Activated naive CD8-positive, alpha-beta T cell treated with anti-CD3 and anti-CD28 coated beads, Interleukin-2, amount 10 ng/mL, durations not matched to agents 7 days and 5 days (primary cell): Measurements from ENCODE around the gene SGCA. TPM values are rescaled to one million over a fixed set of nuclear protein-coding genes. Genes with fewer than 3 reads are reported as not detected.
A peak's percentile ranks its signal among the peaks of the same experiment; 100 is the strongest.

Experiments used
- ATAC-seq: fragments of 150-1000 bp; cut with Tn5 transposase; one replicate; pipeline ENCODE4 v1.10.0; 2021; ENCODE audit warnings: low read depth, moderate library complexity
- POLR2A ChIA-PET: fragments of 350-600 bp; sonication (Branson Sonifier 250); formaldehyde crosslinking; loops from one replicate; lab custom pipeline; 2021; ENCODE audit warnings: antibody characterized with exemption; lab: Charles Lee
- DNase-seq: peaks from one replicate; pipeline ENCODE4 v3.0.0; 2021
- H3K27ac Mint-ChIP-seq: one replicate; pipeline ENCODE4 v1.8.0; 2022; ENCODE audit warnings: mild to moderate bottlenecking, mixed read lengths
- H3K27me3 Mint-ChIP-seq: one replicate; pipeline ENCODE4 v1.8.0; 2022; ENCODE audit warnings: mild to moderate bottlenecking, moderate library complexity, mixed read lengths
- H3K36me3 Mint-ChIP-seq: one replicate; pipeline ENCODE4 v1.8.0; 2021; ENCODE audit warnings: mild to moderate bottlenecking, mixed read lengths
- H3K4me1 Mint-ChIP-seq: one replicate; pipeline ENCODE4 v1.8.0; 2021; ENCODE audit warnings: mixed read lengths
- H3K4me3 Mint-ChIP-seq: one replicate; pipeline ENCODE4 v1.8.0; 2022; ENCODE audit warnings: mild to moderate bottlenecking, moderate library complexity, mixed read lengths
- H3K9me3 Mint-ChIP-seq: one replicate; pipeline ENCODE4 v1.8.0; 2021; ENCODE audit warnings: mixed read lengths
- total RNA-seq, 2 experiments: library from RNA; stranded (reverse); gene quantifications; one replicate each; pipeline ENCODE4 v1.2.3, GENCODE V29; 2021

The SGCA gene
- total RNA-seq, 2 experiments from 2014 or later: not detected

GRCh38 chr17:50177983-50178834 is 12.4 kb downstream of the SGCA start:
- H3K27ac Mint-ChIP-seq: peak overlapping the region; percentile 6
- H3K9me3 Mint-ChIP-seq: no peaks in the 10 kb centered on the region
- H3K4me1 Mint-ChIP-seq: peaks cover 18% of the 10 kb centered on the region
- DNase-seq (peak; percentile 53), ATAC-seq (peak; percentile 84)
- POLR2A ChIA-PET: interaction anchor here (1.2 kb wide), 1 partner anchor 18 kb away, joined by 4 read pairs; no protein-coding TSS in a partner anchor
- H3K27me3 Mint-ChIP-seq: peaks cover 2% of the 10 kb centered on the region
- no peaks in the 10 kb centered on the region for H3K36me3 Mint-ChIP-seq
- peak overlapping the region; percentile 28 for H3K4me3 Mint-ChIP-seq

- Mint-ChIP-seq H3K36me3 (no peaks in the 10 kb centered on the region), H3K9me3 (no peaks in the 10 kb centered on the region), H3K27me3 (peaks cover 2% of the 10 kb centered on the region), H3K4me1 (peaks cover 28% of the 10 kb centered on the region), H3K4me3 (no peak overlapping the region), H3K27ac (peak overlapping the region; percentile 47)
- DNase-seq (no peak), ATAC-seq (no peak)
- POLR2A ChIA-PET: no interaction called here
These were observed 14.3 kb downstream of the SGCA start for GRCh38 chr17:50180111-50180510.

GRCh38 chr17:50180620-50181019 is 14.8 kb downstream of the SGCA start:
- H3K36me3 Mint-ChIP-seq: no peaks in the 10 kb centered on the region
- no peak overlapping the region for H3K4me3 Mint-ChIP-seq
- ATAC-seq: no peak
- no peak for DNase-seq
- no peaks in the 10 kb centered on the region for H3K9me3 Mint-ChIP-seq
- peaks cover 2% of the 10 kb centered on the region for H3K27me3 Mint-ChIP-seq
- H3K4me1 Mint-ChIP-seq: peaks cover 28% of the 10 kb centered on the region
- POLR2A ChIA-PET: no interaction called here
- H3K27ac Mint-ChIP-seq: no peak overlapping the region

GRCh38 chr17:50181144-50181543 is 15.3 kb downstream of the SGCA start:
- POLR2A ChIA-PET: no interaction called here
- Mint-ChIP-seq H3K4me3 (no peak overlapping the region), H3K9me3 (no peaks in the 10 kb centered on the region), H3K4me1 (peaks cover 28% of the 10 kb centered on the region), H3K36me3 (no peaks in the 10 kb centered on the region), H3K27ac (no peak overlapping the region), H3K27me3 (peaks cover 2% of the 10 kb centered on the region)
- no peak for DNase-seq
- ATAC-seq: no peak

- Mint-ChIP-seq H3K27ac (peak overlapping the region; percentile 26), H3K27me3 (peaks cover 2% of the 10 kb centered on the region), H3K4me1 (peaks cover 28% of the 10 kb centered on the region), H3K36me3 (no peaks in the 10 kb centered on the region), H3K9me3 (no peaks in the 10 kb centered on the region), H3K4me3 (no peak overlapping the region)
- DNase-seq (no peak), ATAC-seq (no peak)
- POLR2A ChIA-PET: no interaction called here
These were observed 16.1 kb downstream of the SGCA start for GRCh38 chr17:50181591-50182560.

- peak overlapping the region; percentile 69 for H3K27ac Mint-ChIP-seq
- POLR2A ChIA-PET: no interaction called here
- H3K27me3 Mint-ChIP-seq: peaks cover 2% of the 10 kb centered on the region
- H3K4me3 Mint-ChIP-seq: no peak overlapping the region
- H3K9me3 Mint-ChIP-seq: no peaks in the 10 kb centered on the region
- peaks cover 28% of the 10 kb centered on the region for H3K4me1 Mint-ChIP-seq
- DNase-seq (no peak), ATAC-seq (no peak)
- H3K36me3 Mint-ChIP-seq: no peaks in the 10 kb centered on the region
These were observed 17.1 kb downstream of the SGCA start for GRCh38 chr17:50182783-50183420.

GRCh38 chr17:50183421-50183994 is 17.7 kb downstream of the SGCA start:
- no peaks in the 10 kb centered on the region for H3K36me3 Mint-ChIP-seq
- H3K9me3 Mint-ChIP-seq: no peaks in the 10 kb centered on the region
- no peak for DNase-seq
- H3K4me3 Mint-ChIP-seq: peak overlapping the region; percentile 62
- POLR2A ChIA-PET: no interaction called here
- H3K27me3 Mint-ChIP-seq: peaks cover 2% of the 10 kb centered on the region
- H3K4me1 Mint-ChIP-seq: peaks cover 22% of the 10 kb centered on the region
- peak; percentile 46 for ATAC-seq
- H3K27ac Mint-ChIP-seq: peak overlapping the region; percentile 88

- Mint-ChIP-seq H3K27me3 (peaks cover 2% of the 10 kb centered on the region), H3K27ac (peak overlapping the region; percentile 88), H3K36me3 (no peaks in the 10 kb centered on the region)
These were observed 18.3 kb downstream of the SGCA start for GRCh38 chr17:50184064-50184463.

GRCh38 chr17:50184611-50185398 is 19.0 kb downstream of the SGCA start:
- Mint-ChIP-seq H3K27ac (peak overlapping the region; percentile 56), H3K36me3 (no peaks in the 10 kb centered on the region), H3K9me3 (no peaks in the 10 kb centered on the region), H3K4me1 (peaks cover 21% of the 10 kb centered on the region), H3K4me3 (no peak overlapping the region), H3K27me3 (peaks cover 2% of the 10 kb centered on the region)
- ATAC-seq (no peak), DNase-seq (no peak)
- POLR2A ChIA-PET: no interaction called here

More at GRCh38 chr17:50184064-50184463, 18.3 kb downstream of the SGCA start:
- Mint-ChIP-seq H3K9me3 (no peaks in the 10 kb centered on the region), H3K4me3 (peak overlapping the region; percentile 62), H3K4me1 (peaks cover 21% of the 10 kb centered on the region)
- POLR2A ChIA-PET: no interaction called here
- ATAC-seq (no peak), DNase-seq (no peak)

- DNase-seq (no peak), ATAC-seq (no peak)
- Mint-ChIP-seq H3K36me3 (no peaks in the 10 kb centered on the region), H3K4me3 (no peak overlapping the region), H3K27ac (no peak overlapping the region), H3K27me3 (peaks cover 2% of the 10 kb centered on the region), H3K4me1 (peaks cover 21% of the 10 kb centered on the region), H3K9me3 (no peaks in the 10 kb centered on the region)
- POLR2A ChIA-PET: no interaction called here
These were observed 20.0 kb downstream of the SGCA start for GRCh38 chr17:50185631-50186471.

- no peaks in the 10 kb centered on the region for H3K27me3 Mint-ChIP-seq
- H3K4me1 Mint-ChIP-seq: peaks cover 18% of the 10 kb centered on the region
- POLR2A ChIA-PET: no interaction called here
- ATAC-seq (no peak), DNase-seq (no peak)
- H3K36me3 Mint-ChIP-seq: no peaks in the 10 kb centered on the region
- no peaks in the 10 kb centered on the region for H3K9me3 Mint-ChIP-seq
- no peak overlapping the region for H3K27ac Mint-ChIP-seq
- H3K4me3 Mint-ChIP-seq: no peak overlapping the region
These were observed 21.0 kb downstream of the SGCA start for GRCh38 chr17:50186661-50187393.
